Articular chondrocyte of knee joint (primary cell): Measurements from ENCODE around the gene CACNA1H. TPM values are rescaled to one million over a fixed set of nuclear protein-coding genes. Genes with fewer than 3 reads are reported as not detected.

Experiments
- total RNA-seq: library from RNA; depleted of rRNA; stranded (reverse); fragments of >200 nt; gene quantifications from 2 replicates; pipeline ENCODE4 v1.2.3, GENCODE V29; 2012

CACNA1H gene
- not detected in 2 replicates for total RNA-seq

DNA sequence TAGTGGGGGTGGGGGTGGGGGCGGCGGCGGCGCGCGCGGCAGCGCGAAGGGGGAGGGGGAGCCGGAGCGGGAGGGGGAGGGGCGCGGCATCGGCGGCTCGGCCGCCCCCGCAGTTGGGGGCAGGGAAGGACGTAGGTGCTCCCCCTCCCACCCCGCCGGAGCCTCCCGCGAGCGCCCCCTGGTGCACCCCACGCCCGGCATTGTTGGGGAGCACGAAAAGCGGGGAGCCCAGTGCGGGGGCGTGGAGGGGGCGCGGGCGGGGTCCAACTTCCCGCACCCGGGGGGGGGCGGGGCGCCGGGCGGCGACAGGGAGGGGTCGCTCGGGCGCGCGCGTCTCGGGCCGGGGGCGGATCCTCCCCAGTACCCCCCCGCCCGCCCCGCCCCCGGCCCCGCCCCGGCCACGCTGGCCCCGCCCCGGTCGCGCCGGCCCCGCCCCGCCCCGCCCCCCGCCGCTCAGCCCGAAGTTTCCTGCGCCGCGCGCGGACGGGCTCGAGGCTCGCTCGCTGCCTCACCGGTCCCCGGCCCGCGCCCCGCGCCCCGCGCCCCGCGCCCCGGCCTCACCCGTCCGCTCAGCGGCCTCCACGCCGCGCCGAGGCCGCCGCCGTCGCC, at the start of gene CACNA1H:
TSS of gene CACNA1H (plus strand) at position 456 of the 609 bp plus-strand sequence. CDS start 632 bp downstream, outside the sequence.

DNA sequence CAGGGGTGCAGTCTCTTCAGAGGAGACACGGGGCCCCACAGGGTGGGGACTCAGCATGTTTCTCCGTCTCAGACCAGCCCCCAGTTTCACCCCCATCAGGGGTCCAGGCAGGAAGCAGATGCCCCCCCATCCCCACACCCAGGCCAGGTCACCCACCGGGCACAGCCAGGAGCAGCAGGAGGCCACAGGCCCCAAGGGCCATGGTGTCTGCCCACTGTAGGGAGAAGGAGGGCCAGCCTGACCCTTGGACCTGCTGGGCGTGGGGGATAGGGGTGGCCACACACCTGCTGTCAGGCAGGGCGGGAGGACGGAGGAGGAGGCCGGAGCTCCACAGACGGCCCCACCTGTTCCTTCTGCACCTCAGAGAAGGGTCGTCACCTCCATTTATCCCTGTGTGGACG, 72.1 kb downstream of the CACNA1H start, which contains the start of gene TPSG1:
TSS of gene TPSG1 (minus strand) at position 218 of the 401 bp plus-strand sequence. CDS start at position 202, 16 bp downstream.

DNA sequence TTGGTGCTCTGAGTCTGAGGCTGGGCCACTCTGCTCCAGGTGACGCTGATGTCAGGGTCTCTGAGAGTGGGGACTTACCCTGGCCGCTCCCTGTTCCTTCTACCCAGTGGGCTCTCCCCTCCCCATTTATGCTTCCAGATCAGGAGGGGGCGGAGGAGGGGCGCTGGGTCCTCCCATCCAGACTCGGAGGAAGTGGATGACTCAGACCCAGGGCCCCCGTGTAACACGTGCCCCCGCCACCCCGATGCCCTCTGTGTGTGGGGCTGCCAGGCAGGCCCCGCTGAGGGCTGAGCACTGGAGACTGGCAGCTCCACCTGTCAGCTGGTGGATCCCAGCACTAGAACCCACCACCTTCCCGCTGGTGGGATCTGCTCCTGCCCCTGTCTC, 77.2 kb downstream of the CACNA1H start, which contains the start of gene TPSB2:
TSS of gene TPSB2 (minus strand) at position 101 of the 387 bp plus-strand sequence. CDS start 233 bp downstream, outside the sequence.

DNA sequence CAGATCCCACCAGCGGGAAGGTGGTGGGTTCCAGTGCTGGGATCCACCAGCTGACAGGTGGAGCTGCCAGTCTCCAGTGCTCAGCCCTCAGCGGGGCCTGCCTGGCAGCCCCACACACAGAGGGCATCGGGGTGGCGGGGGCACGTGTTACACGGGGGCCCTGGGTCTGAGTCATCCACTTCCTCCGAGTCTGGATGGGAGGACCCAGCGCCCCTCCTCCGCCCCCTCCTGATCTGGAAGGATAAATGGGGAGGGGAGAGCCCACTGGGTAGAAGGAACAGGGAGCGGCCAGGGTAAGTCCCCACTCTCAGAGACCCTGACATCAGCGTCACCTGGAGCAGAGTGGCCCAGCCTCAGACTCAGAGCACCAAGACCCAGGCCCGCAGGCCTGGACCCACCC, 87.5 kb downstream of the CACNA1H start, which contains the start of gene TPSAB1:
TSS of gene TPSAB1 (plus strand) at position 270 of the 400 bp plus-strand sequence. CDS start 234 bp downstream, outside the sequence.

DNA sequence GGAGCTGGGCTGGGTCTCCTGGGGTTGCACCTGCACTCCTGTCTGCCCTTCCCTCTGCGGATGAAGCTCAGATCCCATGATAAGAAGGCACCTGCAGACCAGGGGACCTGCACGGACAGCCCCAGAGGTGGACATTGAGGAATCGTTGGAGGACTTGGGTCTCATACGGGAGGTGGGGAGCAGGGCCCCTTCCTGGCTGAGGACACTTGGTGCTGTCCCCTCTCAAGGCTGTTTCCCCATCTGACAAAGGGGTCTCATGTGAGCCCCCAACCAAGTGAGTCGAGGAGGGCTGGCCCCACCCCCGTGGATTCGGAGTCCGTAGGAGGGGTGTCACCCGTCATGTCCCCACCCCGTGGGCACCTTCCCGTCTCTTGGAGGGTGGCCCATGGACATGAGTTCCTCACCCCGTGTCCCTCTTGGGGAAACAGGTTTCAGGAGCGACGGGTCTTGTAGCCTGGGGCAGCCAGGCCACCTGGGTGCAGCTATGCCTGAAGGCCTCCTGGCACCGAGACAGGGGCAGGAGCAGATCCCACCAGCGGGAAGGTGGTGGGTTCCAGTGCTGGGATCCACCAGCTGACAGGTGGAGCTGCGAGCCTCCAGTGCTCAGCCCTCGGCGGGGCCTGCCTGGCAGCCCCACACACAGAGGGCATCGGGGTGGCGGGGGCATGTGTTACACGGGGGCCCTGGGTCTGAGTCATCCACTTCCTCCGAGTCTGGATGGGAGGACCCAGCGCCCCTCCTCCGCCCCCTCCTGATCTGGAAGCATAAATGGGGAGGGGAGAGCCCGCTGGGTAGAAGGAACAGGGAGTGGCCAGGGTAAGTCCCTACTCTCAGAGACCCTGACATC, 102.6 kb downstream of the CACNA1H start, which contains the start of gene TPSD1:
TSS of gene TPSD1 (plus strand) at position 794 of the 847 bp plus-strand sequence. CDS start 212 bp downstream, outside the sequence.

Other genes with a start within 250 kb of the CACNA1H start
- gene LMF1, start 182.1 kb upstream of the CACNA1H start, total RNA-seq, result 34.2 and 34.6 TPM in 2 replicates
- 0.91 and 3.1 TPM in 2 replicates for gene SOX8, start 171.3 kb upstream of the CACNA1H start, total RNA-seq
- 0.26 and 0.32 TPM in 2 replicates for gene SSTR5, start 80.4 kb upstream of the CACNA1H start, total RNA-seq
- 0.65 TPM in 1 of 2 replicates, not detected in the other for gene C1QTNF8, start 56.9 kb upstream of the CACNA1H start, total RNA-seq
- not detected in 2 replicates for gene TPSG1, start 72.2 kb downstream of the CACNA1H start, total RNA-seq
- gene TPSB2, start 77.1 kb downstream of the CACNA1H start, total RNA-seq, result not detected in 2 replicates
- not detected in 2 replicates for gene TPSAB1, start 87.6 kb downstream of the CACNA1H start, total RNA-seq
- not detected in 2 replicates for gene TPSD1, start 103.0 kb downstream of the CACNA1H start, total RNA-seq
- 55.7 and 61.3 TPM in 2 replicates for gene UBE2I, start 156.5 kb downstream of the CACNA1H start, total RNA-seq
- 0.11 and 0.13 TPM in 2 replicates for gene BAIAP3, start 180.5 kb downstream of the CACNA1H start, total RNA-seq
- 42.0 and 44.7 TPM in 2 replicates for gene TSR3, start 198.8 kb downstream of the CACNA1H start, total RNA-seq
- gene GNPTG, start 198.8 kb downstream of the CACNA1H start, total RNA-seq, result 41.6 and 41.8 TPM in 2 replicates